Epidermal melanocyte (primary cell): ENCODE data around the gene VEPH1.

Source experiments
- DNase-seq: peaks from one replicate; pipeline ENCODE4 v3.0.0; 2011; ENCODE audit warnings: low spot score; ENCODE audit not compliant: insufficient read length

The VEPH1 gene

GRCh38 chr3:157220211-157220610 is 283.0 kb downstream of the VEPH1 start:
- DNase-seq: no peak

GRCh38 chr3:157219215-157219614 is 284.0 kb downstream of the VEPH1 start:
- no peak for DNase-seq
